Measurements from ENCODE around the gene P2RY4. TPM values are rescaled to one million over a fixed set of nuclear protein-coding genes. Genes with fewer than 3 reads are reported as not detected.

The P2RY4 gene
- total RNA-seq, 1 experiment from 2014 or later = 0.50 TPM

DNA sequence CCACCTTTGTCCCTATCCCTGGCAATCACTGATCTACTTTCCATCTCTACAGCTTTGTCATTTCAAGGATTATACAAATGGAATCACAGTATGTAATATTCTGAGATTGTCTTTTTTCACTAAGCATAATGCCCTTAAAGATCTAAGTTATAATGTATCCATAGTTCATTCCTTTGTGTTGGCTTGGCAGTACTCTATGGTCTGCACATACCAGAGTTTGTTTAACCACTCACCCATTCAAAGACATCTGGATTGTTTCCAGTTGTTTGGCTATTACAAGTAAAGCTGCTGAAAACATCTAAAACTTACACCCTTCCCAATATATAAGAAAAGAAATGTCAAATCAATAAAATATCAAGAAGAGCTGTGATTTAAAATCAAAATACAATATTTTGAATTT is 51.5 kb downstream of the P2RY4 start:
- no peaks in the 10 kb centered on the region for H3K9me3 ChIP-seq (ENCODE audit: insufficient read depth, low read depth)
- ChIA-PET POLR2A (ENCODE audit: unreplicated experiment) (no interaction called here), CTCF (no interaction called here)
- no TSS peak for BruUV-seq (replicated peaks)
- H3K9me2 ChIP-seq (ENCODE audit: insufficient read depth) = no peaks in the 10 kb centered on the region
- no peak for DNase-seq
- no peaks in the 10 kb centered on the region for H3K4me1 ChIP-seq (replicated peaks; ENCODE audit: insufficient read depth)
- no peaks in the 10 kb centered on the region for H4K20me1 ChIP-seq (ENCODE audit: insufficient read depth)
- no peaks in the 10 kb centered on the region for H3K79me2 ChIP-seq (ENCODE audit: low read depth)
- no peak overlapping the region for H3K4me3 ChIP-seq
- peaks cover 4% of the 10 kb centered on the region; the same call in 1 of the 2 replicates for H3K27me3 ChIP-seq (ENCODE audit: insufficient read depth, low read depth)
- intact Hi-C loops (cut with micrococcal nuclease; ENCODE audit: unreplicated experiment) = no loop called here
- H3K27ac ChIP-seq = no peak overlapping the region
- H3F3A ChIP-seq (ENCODE audit: insufficient read depth, low read depth) = no peaks in the 10 kb centered on the region
- no peak for TF ChIP-seq EZH2 (IDR thresholded peaks at IDR 0.05; ENCODE audit: low read depth)
- TF ChIP-seq, protein P1, sequence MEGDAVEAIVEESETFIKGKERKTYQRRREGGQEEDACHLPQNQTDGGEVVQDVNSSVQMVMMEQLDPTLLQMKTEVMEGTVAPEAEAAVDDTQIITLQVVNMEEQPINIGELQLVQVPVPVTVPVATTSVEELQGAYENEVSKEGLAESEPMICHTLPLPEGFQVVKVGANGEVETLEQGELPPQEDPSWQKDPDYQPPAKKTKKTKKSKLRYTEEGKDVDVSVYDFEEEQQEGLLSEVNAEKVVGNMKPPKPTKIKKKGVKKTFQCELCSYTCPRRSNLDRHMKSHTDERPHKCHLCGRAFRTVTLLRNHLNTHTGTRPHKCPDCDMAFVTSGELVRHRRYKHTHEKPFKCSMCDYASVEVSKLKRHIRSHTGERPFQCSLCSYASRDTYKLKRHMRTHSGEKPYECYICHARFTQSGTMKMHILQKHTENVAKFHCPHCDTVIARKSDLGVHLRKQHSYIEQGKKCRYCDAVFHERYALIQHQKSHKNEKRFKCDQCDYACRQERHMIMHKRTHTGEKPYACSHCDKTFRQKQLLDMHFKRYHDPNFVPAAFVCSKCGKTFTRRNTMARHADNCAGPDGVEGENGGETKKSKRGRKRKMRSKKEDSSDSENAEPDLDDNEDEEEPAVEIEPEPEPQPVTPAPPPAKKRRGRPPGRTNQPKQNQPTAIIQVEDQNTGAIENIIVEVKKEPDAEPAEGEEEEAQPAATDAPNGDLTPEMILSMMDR (conservative IDR thresholded peaks at IDR 0.05) = no peak
- H3K36me3 ChIP-seq (ENCODE audit: low read depth) = no peaks in the 10 kb centered on the region
- H3K4me2 ChIP-seq = no peak overlapping the region
- no peak overlapping the region for H2AFZ ChIP-seq

Other genes with a start within 250 kb of the P2RY4 start
- not detected in 2 replicates for gene AWAT2, start 210.3 kb downstream of the P2RY4 start, total RNA-seq (2021)
- gene OTUD6A, start 197.7 kb downstream of the P2RY4 start, total RNA-seq (2021) = not detected in 2 replicates
- 57.6 and 71.9 TPM in 2 replicates for gene IGBP1, start 126.8 kb downstream of the P2RY4 start, total RNA-seq (2021)
- gene DGAT2L6, start 82.7 kb downstream of the P2RY4 start, total RNA-seq (2021) = not detected in 2 replicates
- not detected in 2 replicates for gene AWAT1, start 25.5 kb downstream of the P2RY4 start, total RNA-seq (2021)
- gene ARR3, start 8.1 kb upstream of the P2RY4 start, total RNA-seq (2021) = not detected in 2 replicates
- gene RAB41, start 22.0 kb upstream of the P2RY4 start, total RNA-seq (2021) = not detected in 2 replicates
- 42.0 and 51.2 TPM in 2 replicates for gene PDZD11, start 29.7 kb upstream of the P2RY4 start, total RNA-seq (2021)
- gene KIF4A, start 29.9 kb upstream of the P2RY4 start, total RNA-seq (2021) = 36.7 and 52.9 TPM in 2 replicates
- 0.44 TPM in 1 of 2 replicates, not detected in the other for gene GDPD2, start 163.1 kb upstream of the P2RY4 start, total RNA-seq (2021)
- gene DLG3, start 184.6 kb upstream of the P2RY4 start, total RNA-seq (2021) = 55.6 and 61.1 TPM in 2 replicates

Data from PC-9 (cell line).